GM12878 (cell line): Measurements from ENCODE around the gene RERG. TPM values are rescaled to one million over a fixed set of nuclear protein-coding genes. Genes with fewer than 3 reads are reported as not detected.

Source experiments
- ATAC-seq: fragments of 200-7000 bp; cut with Tn5 transposase; 3 replicates; pipeline ENCODE4 v1.9.1; 2020; ENCODE audit warnings: mild to moderate bottlenecking, moderate library complexity
- BruUV-seq: library from RNA; stranded (reverse); fragments of 400-500 nt; replicated peaks from 2 replicates; lab custom pipeline; 2021; lab: Mats Ljungman, UMichigan
- CTCF ChIA-PET: fragments of 300-600 bp; sonication (Branson Sonifier 250); formaldehyde crosslinking; extraction: SDS; loops from one replicate; lab custom pipeline; 2021; ENCODE audit warnings: inconsistent platforms; lab: Yijun Ruan, JAX
- POLR2A ChIA-PET: fragments of 350-600 bp; formaldehyde crosslinking; extraction: SDS; loops from one replicate; lab custom pipeline; 2021; ENCODE audit warnings: inconsistent platforms; lab: Charles Lee
- RAD21 ChIA-PET: fragments of 300-600 bp; sonication (Branson Sonifier 250); formaldehyde crosslinking; loops from one replicate; lab custom pipeline; 2023; ENCODE audit warnings: antibody characterized with exemption; ENCODE audit not compliant: unreplicated experiment; lab: Charles Lee
- SMC1A ChIA-PET: fragments of 300-600 bp; sonication (Branson Sonifier 250); formaldehyde crosslinking; loops from one replicate; lab custom pipeline; 2023; ENCODE audit not compliant: unreplicated experiment, uncharacterized antibody; lab: Charles Lee
- DNase-seq: peaks from one replicate; pipeline ENCODE4 v3.0.0-alpha.2; 2011; ENCODE audit warnings: low read depth, low spot score
- FAIRE-seq: peaks from 3 replicates; lab custom pipeline; 2011; peaks lifted over from hg19 to GRCh38; lab: Jason Lieb, UNC
- H2AFZ ChIP-seq: 2 replicates; pipeline ENCODE4 v1.6.0; 2011; ENCODE audit warnings: low read depth, low read length, control low read depth; ENCODE audit not compliant: control insufficient read depth
- H3K27ac ChIP-seq: 2 replicates; pipeline ENCODE4 v1.5.1; 2011; ENCODE audit warnings: control low read depth; ENCODE audit not compliant: control insufficient read depth, insufficient read depth
- H3K27me3 ChIP-seq, 2 experiments: replicated peaks in 1 of 2; 2 replicates each; pipeline versions ENCODE4 v1.6.0 to v1.6.1; 2011; ENCODE audit warnings: low read length in 1 of 2; ENCODE audit not compliant: control insufficient read depth in 2 of 2, insufficient read depth in 2 of 2
- H3K36me3 ChIP-seq, 2 experiments: 2 replicates each; pipeline ENCODE4 v1.5.1; 2011; ENCODE audit warnings: low read length in 1 of 2; ENCODE audit not compliant: control insufficient read depth in 2 of 2, insufficient read depth in 2 of 2
- H3K4me1 ChIP-seq: 2 replicates; pipeline ENCODE4 v1.6.1; 2011; ENCODE audit warnings: mild to moderate bottlenecking, low read length, moderate library complexity, mixed read lengths; ENCODE audit not compliant: control insufficient read depth, insufficient read depth
- H3K4me2 ChIP-seq: 2 replicates; pipeline ENCODE4 v1.6.0; 2011; ENCODE audit warnings: control low read depth; ENCODE audit not compliant: control insufficient read depth, insufficient read depth
- H3K4me3 ChIP-seq: fragments of 200-600 bp; sonication (generic); 2 replicates; pipeline ENCODE4 v1.5.1; 2016
- H3K79me2 ChIP-seq: 2 replicates; pipeline ENCODE4 v1.6.0; 2011; ENCODE audit warnings: low read length; ENCODE audit not compliant: control insufficient read depth, insufficient read depth
- H3K9ac ChIP-seq: 2 replicates; pipeline ENCODE4 v1.8.0; 2011; ENCODE audit warnings: low read length, control low read depth, mixed read lengths; ENCODE audit not compliant: control insufficient read depth, insufficient read depth
- H3K9me3 ChIP-seq: replicated peaks from 3 replicates; pipeline ENCODE4 v1.5.1; 2011; ENCODE audit warnings: mild to moderate bottlenecking, low read length; ENCODE audit not compliant: control insufficient read depth, insufficient read depth
- H4K20me1 ChIP-seq: 2 replicates; pipeline ENCODE4 v1.6.0; 2011; ENCODE audit not compliant: control insufficient read depth, insufficient read depth
- BCL3 ChIP-seq: IDR thresholded peaks from 2 replicates; pipeline ENCODE4 v1.6.1; 2011; ENCODE audit warnings: borderline replicate concordance, low read depth, mild to moderate bottlenecking, moderate library complexity, low read length; ENCODE audit not compliant: insufficient read depth, poor library complexity, severe bottlenecking
- CHD1 ChIP-seq: IDR thresholded peaks from 2 replicates; pipeline ENCODE4 v1.6.1; 2012; ENCODE audit warnings: low read depth, low read length, improper control_type of control experiment
- CHD4 ChIP-seq: fragments of 200-600 bp; sonication (generic); IDR thresholded peaks from 2 replicates; pipeline ENCODE4 v1.6.1; 2016; ENCODE audit warnings: mild to moderate bottlenecking
- E4F1 ChIP-seq: fragments of 450-650 bp; IDR thresholded peaks from 2 replicates; pipeline ENCODE4 v1.6.1; 2018; ENCODE audit warnings: borderline replicate concordance, mild to moderate bottlenecking; ENCODE audit not compliant: partially characterized antibody
- MLLT1 ChIP-seq: fragments of 450-650 bp; IDR thresholded peaks from 2 replicates; pipeline ENCODE4 v1.6.1; 2016; ENCODE audit warnings: mild to moderate bottlenecking
- NBN ChIP-seq: fragments of 450-650 bp; IDR thresholded peaks from 2 replicates; pipeline ENCODE4 v1.6.1; 2016
- PAX8 ChIP-seq: fragments of 450-650 bp; IDR thresholded peaks from 2 replicates; pipeline ENCODE4 v1.6.1; 2017; ENCODE audit warnings: mild to moderate bottlenecking, moderate library complexity
- RBBP5 ChIP-seq: fragments of 200-600 bp; sonication (generic); conservative IDR thresholded peaks from 2 replicates; pipeline ENCODE4 v1.6.1; 2016
- RUNX3 ChIP-seq: IDR thresholded peaks from 2 replicates; pipeline ENCODE4 v1.6.1; 2012; ENCODE audit warnings: low read length, inconsistent platforms
- SUPT20H ChIP-seq: IDR thresholded peaks from 2 replicates; pipeline ENCODE4 v1.6.1; 2011; ENCODE audit warnings: low read depth, mild to moderate bottlenecking, low read length, moderate library complexity, borderline replicate concordance; ENCODE audit not compliant: control insufficient read depth
- TCF7 ChIP-seq: IDR thresholded peaks from 2 replicates; pipeline ENCODE4 v1.6.1; 2014; ENCODE audit warnings: antibody characterized with exemption, borderline replicate concordance
- ZNF24 ChIP-seq: fragments of 450-650 bp; IDR thresholded peaks from 2 replicates; pipeline ENCODE4 v1.6.1; 2017; ENCODE audit warnings: antibody characterized with exemption, mild to moderate bottlenecking
- WGBS: methylation state at CpG from one replicate; pipeline ENCODE4 v1.1.6; 2016; ENCODE audit warnings: low lambda C conversion rate; ENCODE audit not compliant: insufficient replicate concordance, insufficient coverage; ENCODE audit errors: missing lambda C conversion rate; 5-methylcytosine and 5-hydroxymethylcytosine counted together
- in situ Hi-C: fragments of 300-500 bp; cut with MboI; formaldehyde crosslinking; loops from 9 replicates; pipeline ENCODE4 v1.14.3; 2018; ENCODE audit warnings: mixed read lengths
- intact Hi-C: fragments of 100-400 bp; cut with micrococcal nuclease; formaldehyde crosslinking; loops from one replicate; pipeline ENCODE4 v1.14.2; 2022; ENCODE audit not compliant: unreplicated experiment
- polyA plus RNA-seq, 11 experiments: library from polyadenylated mRNA; depleted of rRNA in 4 of 11; unstranded in 6 of 11; stranded (reverse) in 5 of 11; fragments of >200 nt; fragmentation: Nextera tagmentation in 4 of 11; fragmentation: Illumina TruSeq in 1 of 11; extraction: Ambion mirVana in 4 of 11; extraction: Trizol in 1 of 11; gene quantifications; 1 replicate in 1 of 11; 2 replicates in 10 of 11; pipeline versions ENCODE4 v1.2.1 to v1.2.3, GENCODE V29; 2011 to 2016; ENCODE audit warnings: inconsistent platforms in 2 of 11, missing spikeins in 2 of 11, low read depth in 1 of 11
- total RNA-seq, 4 experiments: library from RNA; depleted of rRNA in 3 of 4; stranded (reverse); fragments of >200 nt in 3 of 4; fragmentation: Illumina TruSeq in 1 of 4; extraction: Trizol in 1 of 4; gene quantifications; 2 replicates each; pipeline versions ENCODE4 v1.2.1 to v1.2.3, GENCODE V29; 2013 to 2021

The RERG gene
- total and polyA plus RNA-seq, 10 of the 15 experiments (the other 5 are each of a cell fraction or from before 2014, with no cell fraction given) = 0.03 to 5.3 (median 0.05) TPM; not detected in 5

- ChIA-PET POLR2A (no interaction called here), SMC1A (interaction anchor here (1.1 kb wide), 1 partner anchor 33 kb away, joined by 4 read pairs; no protein-coding TSS in a partner anchor), CTCF (interaction anchor here (1.5 kb wide), 1 partner anchor 15 kb away, joined by 4 read pairs; no protein-coding TSS in a partner anchor), RAD21 (no interaction called here)
- no peaks in the 10 kb centered on the region for H3K36me3 ChIP-seq
- H3K27me3 ChIP-seq = no peaks in the 10 kb centered on the region
- TF ChIP-seq E4F1 (no peak), RBBP5 (no peak), CHD4 (no peak), RUNX3 (no peak), SUPT20H (no peak), PAX8 (no peak), NBN (no peak), BCL3 (no peak), TCF7 (no peak), CHD1 (no peak), ZNF24 (no peak), MLLT1 (no peak)
- no peak overlapping the region for H3K4me2 ChIP-seq
- ATAC-seq = no peak
- H3K79me2 ChIP-seq = no peaks in the 10 kb centered on the region
- H3K9ac ChIP-seq = no peak overlapping the region
- H3K9me3 ChIP-seq = no peaks in the 10 kb centered on the region
- intact Hi-C loops (no loop called here), in situ Hi-C loops (no loop called here)
- 12% methylated on average over 3 of the region's 3 CpGs for WGBS
- H3K27ac ChIP-seq = no peak overlapping the region
- no peaks in the 10 kb centered on the region for H4K20me1 ChIP-seq
- no peak overlapping the region for H3K4me3 ChIP-seq
- H3K4me1 ChIP-seq = no peaks in the 10 kb centered on the region
- H2AFZ ChIP-seq = no peak overlapping the region
- no peak for DNase-seq
- BruUV-seq = no TSS peak
- FAIRE-seq = no peak
These were observed 21.9 kb upstream of the RERG start for GRCh38 chr12:15243102-15243501.
